ENCODE measurements around the gene SYCP2. TPM values are rescaled to one million over a fixed set of nuclear protein-coding genes. Genes with fewer than 3 reads are reported as not detected.
"Not testable (repeated sequence)": the region's sequence is repeated elsewhere in the genome, so short reads cannot be mapped to it uniquely, and the experiment has no call there.

SYCP2 gene
- total RNA-seq, 1 experiment from 2014 or later, result 0.88 TPM

DNA sequence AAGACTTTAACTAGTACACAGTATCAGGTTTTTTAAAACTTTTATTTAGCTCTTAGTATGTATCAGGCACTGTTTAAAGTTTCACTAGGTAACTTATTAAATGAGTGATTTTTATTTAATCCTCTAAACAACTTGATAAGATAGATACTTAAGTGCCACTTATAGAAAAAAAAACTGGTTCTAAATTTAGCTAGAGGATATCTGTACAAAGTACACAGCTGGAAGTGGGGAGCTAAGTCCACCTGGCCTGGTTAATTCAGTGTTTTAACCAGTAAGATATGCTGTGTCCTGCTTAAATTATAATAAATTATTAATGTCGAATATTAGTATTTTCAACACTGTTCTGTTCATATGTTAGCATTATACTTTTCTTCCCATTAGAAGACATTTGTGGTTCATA lies 37.5 kb downstream of the SYCP2 start:
- H3K27me3 ChIP-seq (replicated peaks; ENCODE audit: insufficient read depth, low read depth, low read length, poor library complexity), result peaks cover 16% of the 10 kb centered on the region
- no peaks in the 10 kb centered on the region for H3K4me1 ChIP-seq (ENCODE audit: insufficient read depth, low read length, poor library complexity, severe bottlenecking)
- BruUV-seq (replicated peaks), result no TSS peak
- H3K9me3 ChIP-seq (ENCODE audit: low read depth, low read length, poor library complexity, severe bottlenecking), result no peaks in the 10 kb centered on the region
- TF ChIP-seq EZH2 (IDR thresholded peaks at IDR 0.05; ENCODE audit: borderline replicate concordance, low read depth, low read length, poor library complexity, severe bottlenecking), result no peak
- ChIA-PET POLR2A (ENCODE audit: low non-redundant PET) (no interaction called here), CTCF (no interaction called here)
- intact Hi-C loops (cut with micrococcal nuclease; ENCODE audit: unreplicated experiment), result no loop called here
- no peak overlapping the region for H3K4me3 ChIP-seq (ENCODE audit: low read depth, low read length, poor library complexity, severe bottlenecking)
- no peak for DNase-seq (ENCODE audit: low spot score)
- H3K27ac ChIP-seq (ENCODE audit: low read depth, low read length, poor library complexity, severe bottlenecking), result no peak overlapping the region
- no peaks in the 10 kb centered on the region for H3K36me3 ChIP-seq (ENCODE audit: insufficient read depth, low read length, poor library complexity, severe bottlenecking)

DNA sequence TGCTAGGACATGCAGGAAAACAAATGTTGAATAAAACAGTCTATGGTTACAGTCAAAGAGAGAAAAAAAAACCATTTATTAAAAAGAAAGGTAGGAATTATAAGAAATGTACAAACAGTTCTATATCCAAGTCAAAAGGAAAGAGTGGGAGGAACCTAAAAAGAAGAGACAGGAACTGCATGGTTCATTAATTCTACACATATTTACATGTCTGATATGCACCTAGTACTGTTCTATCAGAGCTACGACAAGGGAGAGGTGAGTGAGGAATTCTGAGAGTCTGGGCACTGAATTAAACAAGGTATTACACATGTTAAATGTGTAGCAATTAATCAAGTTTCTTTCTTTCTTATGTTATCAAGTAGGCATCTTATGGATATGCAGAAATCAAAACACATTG lies 41.9 kb downstream of the SYCP2 start:
- H3K9me3 ChIP-seq (ENCODE audit: low read depth, low read length, poor library complexity, severe bottlenecking), result no peaks in the 10 kb centered on the region
- no peaks in the 10 kb centered on the region for H3K27me3 ChIP-seq (replicated peaks; ENCODE audit: insufficient read depth, low read depth, low read length, poor library complexity)
- H3K4me1 ChIP-seq (ENCODE audit: insufficient read depth, low read length, poor library complexity, severe bottlenecking), result no peaks in the 10 kb centered on the region
- no peak overlapping the region for H3K27ac ChIP-seq (ENCODE audit: low read depth, low read length, poor library complexity, severe bottlenecking)
- intact Hi-C loops (cut with micrococcal nuclease; ENCODE audit: unreplicated experiment), result no loop called here
- no peak for DNase-seq (ENCODE audit: low spot score)
- no peak overlapping the region for H3K4me3 ChIP-seq (ENCODE audit: low read depth, low read length, poor library complexity, severe bottlenecking)
- CTCF ChIA-PET, result no interaction called here
- POLR2A ChIA-PET (ENCODE audit: low non-redundant PET), result no interaction called here
- TF ChIP-seq EZH2 (IDR thresholded peaks at IDR 0.05; ENCODE audit: borderline replicate concordance, low read depth, low read length, poor library complexity, severe bottlenecking), result no peak
- TF ChIP-seq, protein P1, sequence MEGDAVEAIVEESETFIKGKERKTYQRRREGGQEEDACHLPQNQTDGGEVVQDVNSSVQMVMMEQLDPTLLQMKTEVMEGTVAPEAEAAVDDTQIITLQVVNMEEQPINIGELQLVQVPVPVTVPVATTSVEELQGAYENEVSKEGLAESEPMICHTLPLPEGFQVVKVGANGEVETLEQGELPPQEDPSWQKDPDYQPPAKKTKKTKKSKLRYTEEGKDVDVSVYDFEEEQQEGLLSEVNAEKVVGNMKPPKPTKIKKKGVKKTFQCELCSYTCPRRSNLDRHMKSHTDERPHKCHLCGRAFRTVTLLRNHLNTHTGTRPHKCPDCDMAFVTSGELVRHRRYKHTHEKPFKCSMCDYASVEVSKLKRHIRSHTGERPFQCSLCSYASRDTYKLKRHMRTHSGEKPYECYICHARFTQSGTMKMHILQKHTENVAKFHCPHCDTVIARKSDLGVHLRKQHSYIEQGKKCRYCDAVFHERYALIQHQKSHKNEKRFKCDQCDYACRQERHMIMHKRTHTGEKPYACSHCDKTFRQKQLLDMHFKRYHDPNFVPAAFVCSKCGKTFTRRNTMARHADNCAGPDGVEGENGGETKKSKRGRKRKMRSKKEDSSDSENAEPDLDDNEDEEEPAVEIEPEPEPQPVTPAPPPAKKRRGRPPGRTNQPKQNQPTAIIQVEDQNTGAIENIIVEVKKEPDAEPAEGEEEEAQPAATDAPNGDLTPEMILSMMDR (conservative IDR thresholded peaks at IDR 0.05; ENCODE audit: low read depth, low read length), result no peak
- H3K36me3 ChIP-seq (ENCODE audit: insufficient read depth, low read length, poor library complexity, severe bottlenecking), result no peaks in the 10 kb centered on the region
- no TSS peak for BruUV-seq (replicated peaks)

DNA sequence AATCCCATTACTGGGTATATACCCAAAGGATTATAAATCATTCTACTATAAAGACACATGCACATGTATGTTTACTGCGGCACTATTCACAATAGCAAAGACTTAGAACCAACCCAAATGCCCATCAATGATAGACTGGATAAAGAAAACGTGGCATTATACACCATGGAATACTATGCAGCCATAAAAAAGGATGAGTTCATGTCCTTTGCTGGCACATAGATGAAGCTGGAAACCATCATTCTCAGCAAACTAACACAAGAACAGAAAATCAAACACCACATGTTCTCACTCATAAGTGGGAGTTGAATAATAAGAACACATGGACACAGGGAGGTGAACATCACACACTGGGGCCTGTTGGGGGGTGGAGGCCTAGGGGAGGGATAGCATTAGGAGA lies 43.4 kb downstream of the SYCP2 start:
- POLR2A ChIA-PET (ENCODE audit: low non-redundant PET); H3K9me3 ChIP-seq (ENCODE audit: low read depth, low read length, poor library complexity, severe bottlenecking); intact Hi-C loops (cut with micrococcal nuclease; ENCODE audit: unreplicated experiment); H3K4me3 ChIP-seq (ENCODE audit: low read depth, low read length, poor library complexity, severe bottlenecking); DNase-seq (ENCODE audit: low spot score); CTCF ChIA-PET; H3K27me3 ChIP-seq (replicated peaks; ENCODE audit: insufficient read depth, low read depth, low read length, poor library complexity); H3K36me3 ChIP-seq (ENCODE audit: insufficient read depth, low read length, poor library complexity, severe bottlenecking); H3K27ac ChIP-seq (ENCODE audit: low read depth, low read length, poor library complexity, severe bottlenecking); BruUV-seq (replicated peaks); H3K4me1 ChIP-seq (ENCODE audit: insufficient read depth, low read length, poor library complexity, severe bottlenecking): not testable (repeated sequence)

DNA sequence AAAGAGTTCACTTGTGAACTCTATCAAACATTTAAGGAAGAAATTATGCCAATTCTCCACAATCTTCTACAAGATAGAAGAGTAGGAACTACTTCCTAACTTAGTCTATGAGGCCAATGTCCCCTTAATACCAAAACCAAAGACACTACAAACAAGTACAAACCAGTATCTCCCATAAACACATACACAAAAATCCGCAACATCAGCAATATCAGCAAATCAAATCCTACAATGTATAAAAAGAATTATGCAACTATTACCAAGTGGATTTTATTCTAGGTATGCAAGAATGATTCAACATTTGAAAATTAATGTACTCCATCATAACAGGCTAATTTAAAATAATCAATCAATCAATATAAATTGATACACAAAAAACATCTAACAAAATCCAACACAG lies 45.4 kb downstream of the SYCP2 start:
- Histone ChIP-seq H3K36me3 (ENCODE audit: insufficient read depth, low read length, poor library complexity, severe bottlenecking) (no peaks in the 10 kb centered on the region), H3K4me3 (ENCODE audit: low read depth, low read length, poor library complexity, severe bottlenecking) (no peak overlapping the region), H3K27me3 (replicated peaks; ENCODE audit: insufficient read depth, low read depth, low read length, poor library complexity) (no peaks in the 10 kb centered on the region), H3K9me3 (ENCODE audit: low read depth, low read length, poor library complexity, severe bottlenecking) (no peaks in the 10 kb centered on the region), H3K27ac (ENCODE audit: low read depth, low read length, poor library complexity, severe bottlenecking) (no peak overlapping the region), H3K4me1 (ENCODE audit: insufficient read depth, low read length, poor library complexity, severe bottlenecking) (no peaks in the 10 kb centered on the region)
- ChIA-PET POLR2A (ENCODE audit: low non-redundant PET) (no interaction called here), CTCF (no interaction called here)
- TF ChIP-seq EZH2 (IDR thresholded peaks at IDR 0.05; ENCODE audit: borderline replicate concordance, low read depth, low read length, poor library complexity, severe bottlenecking), result no peak
- TF ChIP-seq, protein P1 (conservative IDR thresholded peaks at IDR 0.05; ENCODE audit: low read depth, low read length), result no peak
- no TSS peak for BruUV-seq (replicated peaks)
- DNase-seq (ENCODE audit: low spot score), result no peak
- intact Hi-C loops (cut with micrococcal nuclease; ENCODE audit: unreplicated experiment), result no loop called here

Measured in A673 (cell line).